GM21447 (cell line): Measurements from ENCODE around the gene SPATS1.
"Not testable (repeated sequence)": the region's sequence is repeated elsewhere in the genome, so short reads cannot be mapped to it uniquely, and the experiment has no call there.

ENCODE experiments used
- ATAC-seq: cut with Tn5 transposase; IDR thresholded peaks from one replicate; pipeline ENCODE4 v1.9.1; 2021; ENCODE audit not compliant: unreplicated experiment

SPATS1 gene

GRCh38 chr6:44311304-44311703 lies 31.1 kb upstream of the SPATS1 start:
- no peak for ATAC-seq

- no peak for ATAC-seq
These were observed 30.7 kb upstream of the SPATS1 start for GRCh38 chr6:44311767-44312166.

- peak; percentile 98 for ATAC-seq
These were observed 29.3 kb upstream of the SPATS1 start, which contains the start of gene AARS2 for GRCh38 chr6:44312901-44313788. Gene AARS2 (minus strand): TSS chr6:44313347. CDS start chr6:44313323, 24 bp downstream.

- not testable (repeated sequence) for ATAC-seq
These were observed 27.8 kb upstream of the SPATS1 start for GRCh38 chr6:44314657-44315056.

- ATAC-seq: no peak
These were observed 26.9 kb upstream of the SPATS1 start for GRCh38 chr6:44315516-44315915.

GRCh38 chr6:44315951-44316350 lies 26.5 kb upstream of the SPATS1 start:
- ATAC-seq: no peak

GRCh38 chr6:44316481-44316880 lies 26.0 kb upstream of the SPATS1 start:
- no peak for ATAC-seq

- ATAC-seq: not testable (repeated sequence)
These were observed 25.3 kb upstream of the SPATS1 start for GRCh38 chr6:44317136-44317631.

- no peak for ATAC-seq
These were observed 21.2 kb upstream of the SPATS1 start for GRCh38 chr6:44321210-44321609.

- no peak for ATAC-seq
These were observed 15.4 kb upstream of the SPATS1 start for GRCh38 chr6:44327096-44327495.

- no peak for ATAC-seq
These were observed 14.7 kb upstream of the SPATS1 start for GRCh38 chr6:44327760-44328159.

GRCh38 chr6:44328203-44328602 lies 14.2 kb upstream of the SPATS1 start:
- not testable (repeated sequence) for ATAC-seq

GRCh38 chr6:44329858-44330257 lies 12.6 kb upstream of the SPATS1 start:
- no peak for ATAC-seq

- no peak for ATAC-seq
These were observed 9.9 kb upstream of the SPATS1 start for GRCh38 chr6:44332585-44332984.

- ATAC-seq: no peak
These were observed 9.1 kb upstream of the SPATS1 start for GRCh38 chr6:44333273-44333919.

GRCh38 chr6:44333942-44334341 lies 8.5 kb upstream of the SPATS1 start:
- ATAC-seq: no peak

DNA sequence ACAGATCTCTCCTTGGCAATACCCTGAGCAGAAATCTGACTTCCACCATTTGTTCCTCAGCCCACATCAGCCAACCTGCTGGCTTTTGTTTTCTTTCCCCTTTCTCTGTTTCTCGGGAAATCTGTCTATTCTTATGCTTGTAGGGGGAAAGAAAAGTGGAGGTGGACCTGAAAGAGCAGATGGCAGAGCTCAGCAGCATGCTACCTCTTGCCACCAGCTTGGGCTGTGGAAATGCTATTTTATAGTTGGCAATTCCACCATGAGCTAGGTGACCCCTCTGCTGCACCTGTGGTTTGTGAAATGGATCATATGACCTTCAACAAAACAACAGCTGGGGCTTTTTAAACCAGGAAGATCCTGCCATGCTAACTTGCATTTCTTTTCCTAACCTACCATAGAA lies 6.8 kb upstream of the SPATS1 start:
- no peak for ATAC-seq

DNA sequence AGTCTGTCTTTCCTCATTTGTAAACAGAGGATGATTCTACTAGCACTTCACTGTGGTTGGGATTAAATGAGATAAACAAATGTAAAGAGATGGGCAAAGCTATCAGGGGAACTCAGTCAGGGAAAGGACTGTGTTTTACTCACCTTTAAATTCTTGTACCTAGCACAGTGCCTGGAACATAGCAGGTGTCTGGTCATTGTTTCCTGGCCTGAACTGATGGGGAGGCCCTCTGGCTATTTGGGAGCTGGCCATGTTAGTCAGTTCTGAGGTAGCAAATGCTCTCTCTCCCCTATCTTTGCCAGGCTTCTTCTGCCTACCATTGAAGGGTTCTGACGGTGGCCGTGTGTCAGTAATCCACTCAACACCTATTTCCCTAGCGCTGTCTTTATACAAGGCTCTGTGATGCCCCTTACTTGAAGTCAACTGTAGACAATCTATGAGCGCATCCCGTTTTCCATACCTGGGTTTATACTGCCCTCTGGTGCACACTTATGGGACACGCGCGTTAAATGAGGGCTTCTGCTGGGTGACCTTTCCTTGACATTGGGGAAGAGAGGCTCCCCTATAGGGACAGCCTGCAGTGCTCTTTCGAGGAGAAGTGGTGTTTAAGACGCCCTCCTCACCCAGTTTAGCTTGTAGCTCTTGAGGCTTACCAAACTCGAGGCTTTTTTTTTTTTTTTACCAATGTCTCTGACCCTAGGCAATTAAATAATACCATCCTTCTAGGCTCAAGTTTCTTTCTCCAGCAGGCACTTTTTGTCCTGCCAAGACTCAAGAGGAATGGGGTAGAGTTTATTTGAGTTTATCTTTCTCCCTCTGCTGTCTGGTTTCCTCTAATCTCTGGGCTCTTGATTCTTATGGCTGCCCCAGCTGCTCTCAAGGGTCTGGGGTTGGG lies 4.0 kb upstream of the SPATS1 start:
- no peak for ATAC-seq

DNA sequence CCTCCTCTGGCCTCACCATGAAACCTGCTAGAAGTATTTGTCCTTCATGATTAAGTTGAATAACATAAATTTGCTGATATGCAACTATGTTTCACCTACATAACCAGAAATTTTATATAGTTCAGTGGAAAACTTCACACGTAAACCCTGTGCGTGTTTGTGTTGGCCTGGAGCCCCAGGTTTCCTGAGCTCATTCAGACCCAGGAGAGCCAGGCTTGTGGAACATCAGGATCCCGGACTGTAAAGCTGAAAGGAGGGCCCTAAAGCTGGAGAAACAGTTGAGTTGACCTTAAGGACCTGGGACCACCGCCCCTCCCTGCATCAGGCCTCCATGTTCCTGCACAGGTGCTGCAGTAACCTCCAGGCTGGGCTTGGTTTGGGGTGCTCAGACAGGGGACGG lies 3.1 kb upstream of the SPATS1 start:
- no peak for ATAC-seq

DNA sequence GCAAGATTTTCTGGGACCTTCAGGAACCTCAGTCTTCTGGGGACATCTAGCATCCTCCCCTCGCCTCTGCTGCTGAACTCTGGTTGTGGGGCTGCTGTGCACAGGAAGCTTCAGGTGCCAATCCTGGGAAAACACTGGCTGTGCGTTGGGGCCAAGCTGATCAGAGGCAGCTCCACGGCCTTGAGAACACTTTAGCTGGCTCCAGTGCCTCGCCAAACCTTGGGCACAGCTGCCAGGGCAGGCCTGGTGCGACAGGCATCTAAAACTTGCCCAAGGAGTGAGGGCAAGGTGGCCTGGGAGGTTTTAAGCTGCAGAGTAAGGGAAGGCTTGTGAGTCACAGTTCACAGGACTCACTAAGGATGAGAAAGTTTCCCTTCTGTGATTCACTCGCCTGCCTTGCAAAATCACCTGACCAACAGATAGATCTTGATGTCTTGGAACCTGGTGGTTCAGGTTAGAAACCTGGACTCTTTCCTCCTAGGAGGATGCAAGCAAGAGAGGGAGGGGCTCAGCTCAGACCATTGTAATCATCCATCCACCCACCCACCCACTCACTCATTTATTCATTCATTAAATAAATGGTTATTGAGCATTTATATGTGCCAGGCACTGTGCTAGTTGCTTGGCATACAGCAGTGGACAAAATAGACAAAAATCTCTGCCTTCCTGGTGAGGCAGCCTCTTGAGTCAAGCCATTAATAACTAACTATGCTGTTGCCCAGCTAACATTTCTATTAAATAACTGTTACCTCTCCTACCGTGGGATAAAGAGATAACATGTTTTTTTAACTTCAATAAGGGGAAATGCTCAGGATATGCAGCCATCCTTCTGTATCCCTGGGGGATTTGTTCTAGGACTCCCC lies 2.5 kb upstream of the SPATS1 start:
- ATAC-seq: no peak
